Measurements from ENCODE around the gene GAB2.
"Not testable (repeated sequence)": the region's sequence is repeated elsewhere in the genome, so short reads cannot be mapped to it uniquely, and the experiment has no call there.

Gene GAB2

GRCh38 chr11:78181185-78181584, 236.4 kb downstream of the GAB2 start:
- DNase-seq (ENCODE audit: low spot score) = no peak

- no peak for DNase-seq (ENCODE audit: low spot score)
Measured at GRCh38 chr11:78180751-78181150, 236.9 kb downstream of the GAB2 start.

- DNase-seq (ENCODE audit: low spot score) = peak; percentile 58
Measured at GRCh38 chr11:78179459-78180071, 238.1 kb downstream of the GAB2 start.

- DNase-seq (ENCODE audit: low spot score) = no peak
Measured at GRCh38 chr11:78177216-78177615, 240.4 kb downstream of the GAB2 start.

GRCh38 chr11:78176605-78177141, 240.9 kb downstream of the GAB2 start:
- DNase-seq (ENCODE audit: low spot score) = no peak

GRCh38 chr11:78175862-78176261, 241.8 kb downstream of the GAB2 start:
- not testable (repeated sequence) for DNase-seq (ENCODE audit: low spot score)

GRCh38 chr11:78171951-78172350, 245.7 kb downstream of the GAB2 start:
- no peak for DNase-seq (ENCODE audit: low spot score)

- no peak for DNase-seq (ENCODE audit: low spot score)
Measured at GRCh38 chr11:78170874-78171549, 246.6 kb downstream of the GAB2 start.

GRCh38 chr11:78170413-78170812, 247.2 kb downstream of the GAB2 start:
- no peak for DNase-seq (ENCODE audit: low spot score)

GRCh38 chr11:78168539-78169477, 248.8 kb downstream of the GAB2 start:
- DNase-seq (ENCODE audit: low spot score) = no peak

- DNase-seq (ENCODE audit: low spot score) = no peak
Measured at GRCh38 chr11:78166855-78167469, 250.7 kb downstream of the GAB2 start.
